ENCODE results near the gene ADRA2B.
"Not testable (repeated sequence)": the region's sequence is repeated elsewhere in the genome, so short reads cannot be mapped to it uniquely, and the experiment has no call there.

ADRA2B gene

GRCh38 chr2:96150007-96150640, 33.8 kb upstream of the ADRA2B start:
- no peak for DNase-seq

GRCh38 chr2:96148410-96149217, 32.2 kb upstream of the ADRA2B start:
- peak; percentile 68 for DNase-seq

GRCh38 chr2:96147593-96148201, 31.3 kb upstream of the ADRA2B start:
- no peak for DNase-seq

GRCh38 chr2:96146881-96147592, 30.7 kb upstream of the ADRA2B start:
- no peak for DNase-seq

GRCh38 chr2:96146153-96146880, 29.9 kb upstream of the ADRA2B start:
- DNase-seq, result no peak

- DNase-seq, result no peak
Measured at GRCh38 chr2:96145848-96146152, 29.4 kb upstream of the ADRA2B start.

- DNase-seq, result peak; percentile 48
Measured at GRCh38 chr2:96145036-96145847, 28.9 kb upstream of the ADRA2B start, which contains the start of gene DUSP2. Gene DUSP2 (minus strand): TSS chr2:96145440. CDS start chr2:96145354, 86 bp downstream.

GRCh38 chr2:96144481-96145035, 28.2 kb upstream of the ADRA2B start:
- no peak for DNase-seq

- DNase-seq, result peak; percentile 32
Measured at GRCh38 chr2:96143848-96144480, 27.6 kb upstream of the ADRA2B start.

- DNase-seq, result no peak
Measured at GRCh38 chr2:96143231-96143847, 27.0 kb upstream of the ADRA2B start.

GRCh38 chr2:96142217-96143113, 26.1 kb upstream of the ADRA2B start:
- DNase-seq, result no peak

- DNase-seq, result not testable (repeated sequence)
Measured at GRCh38 chr2:96141624-96141967, 25.2 kb upstream of the ADRA2B start.

GRCh38 chr2:96140941-96141623, 24.7 kb upstream of the ADRA2B start:
- DNase-seq, result no peak

- DNase-seq, result no peak
Measured at GRCh38 chr2:96139181-96139758, 22.9 kb upstream of the ADRA2B start.

GRCh38 chr2:96138179-96139145, 22.1 kb upstream of the ADRA2B start, which contains the start of gene ASTL:
Gene ASTL (minus strand): TSS chr2:96138502. CDS start chr2:96138436, 66 bp downstream.
- peak; percentile 64 for DNase-seq

- DNase-seq, result no peak
Measured at GRCh38 chr2:96137321-96138178, 21.2 kb upstream of the ADRA2B start.
